DOHH2 (cell line): ENCODE data around the gene AGK.

Experiments used
- H3F3A ChIP-seq: fragments of 200-600 bp; sonication (generic), shearing (Covaris generic); 2 replicates; pipeline ENCODE4 v1.6.0; 2016; ENCODE audit warnings: antibody characterized with exemption, mild to moderate bottlenecking; ENCODE audit not compliant: control insufficient read depth, insufficient read depth
- H3K27ac ChIP-seq: fragments of 200-600 bp; sonication (generic); 2 replicates; pipeline ENCODE4 v1.5.1; 2014; ENCODE audit warnings: low read depth, mild to moderate bottlenecking, low read length, moderate library complexity
- H3K27me3 ChIP-seq: fragments of 200-600 bp; sonication (generic); 2 replicates; pipeline ENCODE4 v1.6.1; 2014; ENCODE audit warnings: mild to moderate bottlenecking, low read length, mixed read lengths; ENCODE audit not compliant: control insufficient read depth
- H3K36me3 ChIP-seq: fragments of 200-600 bp; sonication (generic); 2 replicates; pipeline ENCODE4 v1.6.1; 2014; ENCODE audit warnings: mild to moderate bottlenecking, low read length, moderate library complexity, mixed read lengths; ENCODE audit not compliant: control insufficient read depth
- H3K4me1 ChIP-seq: fragments of 200-600 bp; sonication (generic); 2 replicates; pipeline ENCODE4 v1.6.1; 2014; ENCODE audit warnings: mild to moderate bottlenecking, low read length, mixed read lengths; ENCODE audit not compliant: control insufficient read depth
- H3K4me2 ChIP-seq: fragments of 200-600 bp; sonication (generic); 2 replicates; pipeline ENCODE4 v1.6.0; 2014; ENCODE audit warnings: mild to moderate bottlenecking, low read length, moderate library complexity
- H3K4me3 ChIP-seq: fragments of 200-600 bp; sonication (generic); 2 replicates; pipeline ENCODE4 v1.5.1; 2014; ENCODE audit warnings: mild to moderate bottlenecking, low read length, mixed read lengths
- H3K79me2 ChIP-seq: fragments of 200-600 bp; sonication (generic); 2 replicates; pipeline ENCODE4 v1.6.1; 2014; ENCODE audit warnings: mild to moderate bottlenecking, low read length, mixed read lengths; ENCODE audit not compliant: control insufficient read depth
- H3K9me2 ChIP-seq: fragments of 200-600 bp; sonication (generic); replicated peaks from 2 replicates; pipeline ENCODE4 v1.6.1; 2014; ENCODE audit warnings: mild to moderate bottlenecking, low read length, mixed read lengths; ENCODE audit not compliant: control insufficient read depth
- H3K9me3 ChIP-seq: fragments of 200-600 bp; sonication (generic); 2 replicates; pipeline ENCODE4 v1.6.1; 2014; ENCODE audit warnings: antibody characterized with exemption, low read length, mixed read lengths; ENCODE audit not compliant: control insufficient read depth, insufficient read depth
- H4K20me1 ChIP-seq: fragments of 200-600 bp; sonication (generic); 2 replicates; pipeline ENCODE4 v1.6.0; 2014; ENCODE audit warnings: low read depth, mild to moderate bottlenecking, antibody characterized with exemption, low read length, moderate library complexity; ENCODE audit not compliant: control insufficient read depth, insufficient read depth
- CTCF ChIP-seq: fragments of 200-600 bp; sonication (generic); IDR thresholded peaks from one replicate; pipeline ENCODE4 v1.5.1; 2014; ENCODE audit warnings: antibody characterized with exemption, mild to moderate bottlenecking, low read depth, low read length; ENCODE audit not compliant: poor library complexity, severe bottlenecking
- EZH2phosphoT487 ChIP-seq: fragments of 200-600 bp; sonication (generic); IDR thresholded peaks from 2 replicates; pipeline ENCODE4 v1.6.1; 2017; ENCODE audit warnings: borderline replicate concordance, mild to moderate bottlenecking, antibody characterized with exemption, low read length, moderate library complexity, mixed read lengths

Gene AGK

GRCh38 chr7:141663081-141663849 is 112.1 kb downstream of the AGK start:
- H3K4me2 ChIP-seq: no peak overlapping the region
- H3K9me3 ChIP-seq: no peaks in the 10 kb centered on the region
- H3K27me3 ChIP-seq: no peaks in the 10 kb centered on the region
- no peaks in the 10 kb centered on the region for H3K79me2 ChIP-seq
- H3K4me3 ChIP-seq: no peak overlapping the region
- no peaks in the 10 kb centered on the region for H4K20me1 ChIP-seq
- H3K4me1 ChIP-seq: peaks cover 6% of the 10 kb centered on the region
- H3F3A ChIP-seq: no peaks in the 10 kb centered on the region
- no peaks in the 10 kb centered on the region for H3K9me2 ChIP-seq
- peaks cover 8% of the 10 kb centered on the region; the same call in 1 of the 2 replicates for H3K36me3 ChIP-seq
- no peak for TF ChIP-seq EZH2phosphoT487
- TF ChIP-seq CTCF: no peak
- H3K27ac ChIP-seq: no peak overlapping the region

DNA sequence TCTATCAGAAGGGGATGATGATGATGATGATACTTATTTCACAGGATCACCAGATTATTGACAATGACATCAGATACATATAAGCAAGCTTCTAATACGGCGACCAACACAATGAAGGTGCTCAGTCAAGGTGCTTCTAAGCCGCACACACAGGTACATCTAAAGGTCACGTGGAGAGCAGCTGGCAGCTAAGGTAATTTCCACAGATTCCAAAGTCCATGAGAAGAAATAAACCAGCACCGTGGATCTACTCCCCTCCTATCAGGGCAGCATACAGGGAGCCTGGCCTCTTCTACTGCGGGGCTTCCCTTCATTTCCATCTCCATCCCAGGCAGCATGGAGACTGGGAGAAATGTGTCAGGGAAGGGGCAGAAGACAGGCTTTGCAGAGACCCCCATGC is 113.2 kb downstream of the AGK start:
- H3K36me3 ChIP-seq: peaks cover 3% of the 10 kb centered on the region; the same call in 1 of the 2 replicates
- TF ChIP-seq EZH2phosphoT487 (no peak), CTCF (no peak)
- no peaks in the 10 kb centered on the region for H4K20me1 ChIP-seq
- no peaks in the 10 kb centered on the region for H3K9me3 ChIP-seq
- no peaks in the 10 kb centered on the region for H3K27me3 ChIP-seq
- no peak overlapping the region for H3K4me2 ChIP-seq
- no peaks in the 10 kb centered on the region for H3F3A ChIP-seq
- no peak overlapping the region for H3K27ac ChIP-seq
- H3K79me2 ChIP-seq: no peaks in the 10 kb centered on the region
- H3K4me1 ChIP-seq: peaks cover 6% of the 10 kb centered on the region
- no peaks in the 10 kb centered on the region for H3K9me2 ChIP-seq
- no peak overlapping the region for H3K4me3 ChIP-seq

GRCh38 chr7:141665208-141666035 is 114.2 kb downstream of the AGK start:
- no peak overlapping the region for H3K27ac ChIP-seq
- no peaks in the 10 kb centered on the region for H3F3A ChIP-seq
- H3K9me3 ChIP-seq: no peaks in the 10 kb centered on the region
- H3K4me2 ChIP-seq: no peak overlapping the region
- H3K36me3 ChIP-seq: no peaks in the 10 kb centered on the region
- H3K27me3 ChIP-seq: no peaks in the 10 kb centered on the region
- H3K79me2 ChIP-seq: no peaks in the 10 kb centered on the region
- no peak for TF ChIP-seq EZH2phosphoT487
- no peak for TF ChIP-seq CTCF
- H3K4me1 ChIP-seq: peaks cover 6% of the 10 kb centered on the region
- no peaks in the 10 kb centered on the region for H3K9me2 ChIP-seq
- H3K4me3 ChIP-seq: no peak overlapping the region
- H4K20me1 ChIP-seq: no peaks in the 10 kb centered on the region
